GM10847 (cell line): ENCODE results near the gene PRKAR1B.

Source experiments
- POLR2A ChIP-seq: IDR thresholded peaks from 2 replicates; pipeline ENCODE4 v1.6.1; 2011; ENCODE audit not compliant: insufficient read length; ENCODE audit errors: extremely low read depth

PRKAR1B gene

GRCh38 chr7:671415-672042 is 55.6 kb downstream of the PRKAR1B start:
- no peak for TF ChIP-seq POLR2A

- TF ChIP-seq POLR2A = no peak
Observed at GRCh38 chr7:670501-671390, 56.3 kb downstream of the PRKAR1B start.

- no peak for TF ChIP-seq POLR2A
Observed at GRCh38 chr7:668958-669357, 58.1 kb downstream of the PRKAR1B start.

GRCh38 chr7:668139-668931 is 58.7 kb downstream of the PRKAR1B start:
- no peak for TF ChIP-seq POLR2A

- no peak for TF ChIP-seq POLR2A
Observed at GRCh38 chr7:666454-667292, 60.4 kb downstream of the PRKAR1B start.

- no peak for TF ChIP-seq POLR2A
Observed at GRCh38 chr7:665736-666453, 61.2 kb downstream of the PRKAR1B start.

GRCh38 chr7:664997-665735 is 61.9 kb downstream of the PRKAR1B start:
- TF ChIP-seq POLR2A = no peak

GRCh38 chr7:664402-664775 is 62.7 kb downstream of the PRKAR1B start:
- no peak for TF ChIP-seq POLR2A

GRCh38 chr7:662576-662975 is 64.5 kb downstream of the PRKAR1B start:
- no peak for TF ChIP-seq POLR2A

- no peak for TF ChIP-seq POLR2A
Observed at GRCh38 chr7:659996-660395, 67.1 kb downstream of the PRKAR1B start.

GRCh38 chr7:659306-659847 is 67.7 kb downstream of the PRKAR1B start:
- TF ChIP-seq POLR2A = no peak

- no peak for TF ChIP-seq POLR2A
Observed at GRCh38 chr7:657565-658119, 69.4 kb downstream of the PRKAR1B start.

- TF ChIP-seq POLR2A = no peak
Observed at GRCh38 chr7:655758-656157, 71.3 kb downstream of the PRKAR1B start.
